Heart left ventricle (tissue), 16 donors: ENCODE results near the gene STUM. TPM values are rescaled to one million over a fixed set of nuclear protein-coding genes. Genes with fewer than 3 reads are reported as not detected.

ENCODE experiments used
- ATAC-seq, 4 donors: fragments of 200-7000 bp; cut with Tn5 transposase; one replicate each; pipeline ENCODE4 v1.9.1; 2020 to 2022; ENCODE audit warnings: moderate library complexity in 4 of 4, mild to moderate bottlenecking in 3 of 4, moderate number of reproducible peaks in 1 of 4
- DNase-seq, 5 donors: peaks; one replicate each; pipeline ENCODE4 v3.0.0-alpha.2; 2020
- H3K27ac ChIP-seq, 12 donors: fragments of 200-600 bp; sonication (generic) in 4 of 12; one replicate each; pipeline versions ENCODE4 v1.5.0 to v1.8.0; 2016 to 2022; ENCODE audit warnings: mild to moderate bottlenecking in 2 of 12
- H3K27me3 ChIP-seq, 9 donors: fragments of 200-600 bp; sonication (generic) in 2 of 9; one replicate each; pipeline versions ENCODE4 v1.5.1 to v1.8.0; 2016 to 2022; ENCODE audit warnings: mild to moderate bottlenecking in 3 of 9
- H3K36me3 ChIP-seq, 9 donors: fragments of 200-600 bp; sonication (generic) in 2 of 9; one replicate each; pipeline versions ENCODE4 v1.5.0 to v1.8.0; 2018 to 2022; ENCODE audit warnings: mild to moderate bottlenecking in 2 of 9
- H3K4me1 ChIP-seq, 12 donors: fragments of 200-600 bp; sonication (generic) in 4 of 12; one replicate each; pipeline versions ENCODE4 v1.5.0 to v1.8.0; 2016 to 2022; ENCODE audit warnings: mild to moderate bottlenecking in 3 of 12
- H3K4me3 ChIP-seq, 12 donors: fragments of 200-600 bp; sonication (generic) in 4 of 12; one replicate each; pipeline versions ENCODE4 v1.5.0 to v1.8.0; 2017 to 2022; ENCODE audit warnings: mild to moderate bottlenecking in 9 of 12, moderate library complexity in 4 of 12
- H3K9me3 ChIP-seq, 12 donors: fragments of 200-600 bp; sonication (generic) in 4 of 12; one replicate each; pipeline versions ENCODE4 v1.5.0 to v1.8.0; 2016 to 2022; ENCODE audit warnings: mild to moderate bottlenecking in 1 of 12
- POLR2A ChIP-seq, 2 donors: fragments of 450-650 bp; IDR thresholded peaks; one replicate each; pipeline ENCODE4 v1.6.1; 2017; ENCODE audit warnings: antibody characterized with exemption in 2 of 2, mild to moderate bottlenecking in 2 of 2, moderate library complexity in 2 of 2
- WGBS, 4 donors: extraction: QIAGEN DNeasy Blood & Tissue Kit in 2 of 4; methylation state at CpG; one replicate each; pipeline versions ENCODE4 v1.1.5 to v1.1.7; 2013 to 2018; 5-methylcytosine and 5-hydroxymethylcytosine counted together
- intact Hi-C, 10 donors: fragments of 100-400 bp; cut with DNase I; formaldehyde crosslinking; loops; one replicate each; pipeline versions ENCODE4 v1.11.1 to v1.14.2; 2022
- polyA plus RNA-seq, 2 donors: library from polyadenylated mRNA; stranded (reverse); fragments of 200-250 nt; gene quantifications; one replicate each; pipeline ENCODE4 v1.2.3, GENCODE V29; 2013
- total RNA-seq, 9 donors: library from RNA; depleted of rRNA in 2 of 9; stranded (reverse); fragments of >200 nt in 2 of 9; fragmentation: NEBNext Ultra II Directional in 3 of 9; extraction: Animal tissue kit (Norgen Biotek cat#: 25700) in 3 of 9; gene quantifications; one replicate each; pipeline versions ENCODE4 v1.1.0 to v1.2.4, GENCODE V29; 2016 to 2023
- TF ChIP-seq, protein P1 (sequence below), 12 donors: fragments of 200-600 bp; sonication (generic) in 4 of 12; IDR thresholded peaks; one replicate each; pipeline versions ENCODE4 v1.5.0 to v1.8.0; 2018 to 2022; ENCODE audit warnings: antibody characterized with exemption in 12 of 12, mild to moderate bottlenecking in 5 of 12
- donor health status: ischemic (EF 13 %, LVEDD 7.1; RV severe dilation, severe dysfunction).
- donor health status: healthy with polysubstance abuse.
- donor health status: DM: no; HTN: yes; CAD: no.
- donor health status: DM: no; HTN: no; CAD: no.
- donor health status: ischemic (EF 25% LVEDD 6.9; RV normal size, moderate dysfunction).
- donor health status: ischemic (EF 25% LVEDD 5.7; RV mildly dilated, moderate dysfunction).
- donor health status: healthy.
- donor health status: DM: yes; HTN: yes; CAD: no.
- donor health status: ischemic (EF 35%, LVEDD 5.7; RV mildly dilated, moderate dysfunction).
- donor health status: nonischemic (EF 11% LVEDD 7.7; RV severe dilation, severe dysfunction).
- donor health status: DM: yes; HTN: yes; CAD: no.
- donor health status: PGD.
- donor health status: ischemic (EF 29% LVEDD 5.4; RV normal size, mild dysfunction).
- donor health status: nonischemic (EF 23%, LVEDD 6.1; RV moderate dilation, normal function).

Gene STUM
- total and polyA plus RNA-seq, 11 donors, result 0.39 to 1.7 (median 0.97) TPM

DNA sequence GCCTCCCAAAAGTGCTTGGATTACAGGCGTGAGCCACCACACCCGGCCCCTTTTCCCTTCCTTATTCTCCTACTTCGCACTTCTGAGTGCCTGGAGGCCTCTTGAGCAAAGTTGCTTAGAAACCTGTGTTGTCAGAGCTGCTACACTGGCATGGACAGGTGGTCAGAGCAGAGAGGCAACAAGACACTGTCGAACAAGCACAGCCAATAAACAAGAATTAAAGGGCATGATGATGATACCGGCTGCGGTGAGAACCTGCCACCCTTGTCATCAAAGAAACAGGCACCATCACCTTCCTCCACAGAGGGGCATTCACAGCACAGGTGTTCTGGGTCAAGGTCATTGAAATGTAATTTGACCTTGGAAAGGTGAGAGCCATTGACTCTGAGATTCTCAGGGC is 23.3 kb downstream of the STUM start:
- ATAC-seq, result no peak
- intact Hi-C loops, result no loop called here
- Histone ChIP-seq H3K4me1 (peaks cover 0 to 22% (median 11%) of the 10 kb centered on the region in 12 donors), H3K27me3 (no peaks in the 10 kb centered on the region), H3K36me3 (no peaks in the 10 kb centered on the region), H3K9me3 (no peaks in the 10 kb centered on the region), H3K4me3 (no peak overlapping the region), H3K27ac (peak overlapping the region in 1 of 12 donors; percentile 45)
- TF ChIP-seq, protein P1, sequence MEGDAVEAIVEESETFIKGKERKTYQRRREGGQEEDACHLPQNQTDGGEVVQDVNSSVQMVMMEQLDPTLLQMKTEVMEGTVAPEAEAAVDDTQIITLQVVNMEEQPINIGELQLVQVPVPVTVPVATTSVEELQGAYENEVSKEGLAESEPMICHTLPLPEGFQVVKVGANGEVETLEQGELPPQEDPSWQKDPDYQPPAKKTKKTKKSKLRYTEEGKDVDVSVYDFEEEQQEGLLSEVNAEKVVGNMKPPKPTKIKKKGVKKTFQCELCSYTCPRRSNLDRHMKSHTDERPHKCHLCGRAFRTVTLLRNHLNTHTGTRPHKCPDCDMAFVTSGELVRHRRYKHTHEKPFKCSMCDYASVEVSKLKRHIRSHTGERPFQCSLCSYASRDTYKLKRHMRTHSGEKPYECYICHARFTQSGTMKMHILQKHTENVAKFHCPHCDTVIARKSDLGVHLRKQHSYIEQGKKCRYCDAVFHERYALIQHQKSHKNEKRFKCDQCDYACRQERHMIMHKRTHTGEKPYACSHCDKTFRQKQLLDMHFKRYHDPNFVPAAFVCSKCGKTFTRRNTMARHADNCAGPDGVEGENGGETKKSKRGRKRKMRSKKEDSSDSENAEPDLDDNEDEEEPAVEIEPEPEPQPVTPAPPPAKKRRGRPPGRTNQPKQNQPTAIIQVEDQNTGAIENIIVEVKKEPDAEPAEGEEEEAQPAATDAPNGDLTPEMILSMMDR (IDR thresholded peaks at IDR 0.05), result no peak
- no peak for TF ChIP-seq POLR2A (IDR thresholded peaks at IDR 0.05)
- no peak for DNase-seq
- 75 to 87% (median 79%) methylated on average over 6 of the region's 6 CpGs for WGBS, 4 donors

DNA sequence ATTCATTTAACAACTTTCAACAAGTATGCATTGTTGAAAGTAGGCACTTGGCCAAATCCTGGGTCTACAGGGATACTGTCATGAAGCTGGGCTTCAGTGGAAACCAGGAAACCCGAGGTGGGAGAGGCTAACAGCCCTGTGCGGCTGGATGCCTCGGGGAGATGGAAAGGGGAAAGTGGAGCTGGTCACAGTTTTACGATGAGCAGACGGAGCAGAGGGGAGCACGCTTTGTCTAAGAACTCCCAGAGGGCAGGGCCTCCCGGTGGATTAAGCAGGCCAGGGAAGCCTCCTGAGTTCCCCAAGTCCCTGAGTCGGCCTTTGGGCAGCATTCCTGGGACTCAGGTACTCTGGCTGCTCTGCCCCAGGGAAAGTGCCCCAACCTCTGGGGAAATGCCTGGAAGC is 23.8 kb downstream of the STUM start:
- no peaks in the 10 kb centered on the region for H3K27me3 ChIP-seq
- no peaks in the 10 kb centered on the region for H3K36me3 ChIP-seq
- 72 to 73% (median 72%) methylated on average over 8 of the region's 8 CpGs for WGBS, 4 donors
- ATAC-seq, result no peak
- TF ChIP-seq POLR2A (IDR thresholded peaks at IDR 0.05), result no peak
- TF ChIP-seq, protein P1 (IDR thresholded peaks at IDR 0.05), result no peak
- intact Hi-C loops, result no loop called here
- peak overlapping the region in 1 of 12 donors; percentile 45 for H3K27ac ChIP-seq
- peaks cover 0 to 22% (median 11%) of the 10 kb centered on the region in 12 donors for H3K4me1 ChIP-seq
- no peak for DNase-seq
- H3K4me3 ChIP-seq, result no peak overlapping the region
- H3K9me3 ChIP-seq, result no peaks in the 10 kb centered on the region

DNA sequence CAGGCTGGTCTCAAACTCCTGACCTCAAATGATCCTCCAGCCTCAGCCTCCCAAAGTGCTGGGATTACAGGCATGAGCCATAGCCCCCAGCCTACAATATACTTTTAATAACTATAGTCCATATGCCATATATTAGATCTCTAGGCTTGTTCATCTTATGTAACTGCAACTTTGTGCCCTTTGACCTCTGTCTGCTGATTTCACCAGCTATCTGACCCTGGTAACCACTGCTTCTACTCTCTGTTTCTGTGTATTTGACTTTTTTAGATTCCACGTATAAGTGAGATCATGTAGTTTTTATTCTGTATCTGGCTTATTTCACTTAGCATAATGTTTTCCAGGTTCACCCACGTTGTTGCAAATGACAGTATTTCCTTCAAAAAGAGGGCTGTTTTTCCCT is 25.5 kb downstream of the STUM start:
- DNase-seq (no peak), ATAC-seq (no peak)
- no peak overlapping the region for H3K4me3 ChIP-seq
- no peak overlapping the region for H3K27ac ChIP-seq
- H3K36me3 ChIP-seq, result no peaks in the 10 kb centered on the region
- H3K4me1 ChIP-seq, result peaks cover 0 to 12% (median 0%) of the 10 kb centered on the region in 12 donors
- no peaks in the 10 kb centered on the region for H3K9me3 ChIP-seq
- no peaks in the 10 kb centered on the region for H3K27me3 ChIP-seq
- intact Hi-C loops, result no loop called here
- TF ChIP-seq POLR2A (IDR thresholded peaks at IDR 0.05), result no peak
- TF ChIP-seq, protein P1 (IDR thresholded peaks at IDR 0.05), result no peak
- 80 to 90% (median 87%) methylated on average over 2 of the region's 2 CpGs for WGBS, 4 donors

DNA sequence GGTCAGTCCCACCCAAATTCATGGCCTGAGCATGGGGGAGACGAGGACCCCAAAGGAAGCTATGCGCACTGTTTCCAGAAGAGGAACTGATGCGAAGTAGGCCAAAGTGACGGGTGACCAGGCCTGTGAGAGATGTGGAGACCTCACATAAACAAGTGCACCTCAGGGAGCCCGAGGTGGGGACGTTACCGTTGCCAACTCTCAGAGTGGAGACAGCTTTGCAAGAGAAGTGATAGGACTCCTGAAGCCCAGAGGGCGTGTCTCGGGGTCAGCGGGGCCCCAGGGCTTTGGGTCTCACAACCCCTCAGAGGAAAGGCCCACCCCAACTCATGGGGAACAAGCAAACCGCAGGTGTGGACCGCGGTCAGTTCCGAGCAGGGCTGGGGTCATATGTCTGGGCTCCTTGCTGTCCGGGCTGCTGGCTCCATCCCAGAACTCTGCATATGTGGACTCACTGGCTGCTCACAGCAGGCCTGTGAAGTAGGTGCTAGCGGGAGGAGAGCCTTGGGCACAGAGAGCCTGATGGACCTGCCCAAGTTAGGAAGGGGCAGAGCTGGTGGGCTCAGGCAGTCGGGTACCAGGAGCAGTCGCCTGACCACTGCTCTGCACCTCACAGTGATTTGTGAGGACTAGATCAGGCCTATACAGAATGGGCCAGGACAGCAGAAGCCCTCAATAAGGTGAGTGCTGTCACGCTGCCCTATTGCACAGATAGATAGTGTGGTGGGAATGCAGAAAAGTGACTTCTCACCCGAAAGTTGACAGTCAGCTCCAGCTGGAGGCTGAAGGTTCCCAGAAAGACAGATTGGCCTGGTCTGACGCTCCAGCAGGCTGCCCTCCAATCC is 26.2 kb downstream of the STUM start:
- ATAC-seq (no peak), DNase-seq (no peak)
- H3K4me1 ChIP-seq, result peaks cover 0 to 12% (median 0%) of the 10 kb centered on the region in 12 donors
- H3K27me3 ChIP-seq, result no peaks in the 10 kb centered on the region
- H3K9me3 ChIP-seq, result no peaks in the 10 kb centered on the region
- TF ChIP-seq, protein P1 (IDR thresholded peaks at IDR 0.05), result no peak
- WGBS, 4 donors, result 93 to 97% (median 95%) methylated on average over 19 to 21 of the region's 21 CpGs
- intact Hi-C loops, result no loop called here
- H3K36me3 ChIP-seq, result no peaks in the 10 kb centered on the region
- no peak overlapping the region for H3K4me3 ChIP-seq
- peak overlapping the region in 2 of 12 donors; percentile 42 to 67 for H3K27ac ChIP-seq
